GM20000 (cell line): ENCODE results near the gene SLC25A17.

Experiments
- DNase-seq: peaks from one replicate; pipeline ENCODE4 v3.0.0; 2012; ENCODE audit warnings: low spot score
- TF ChIP-seq, protein P1 (sequence below): IDR thresholded peaks from 2 replicates; pipeline ENCODE4 v1.5.1; 2012; ENCODE audit warnings: mild to moderate bottlenecking, control low read depth; ENCODE audit errors: extremely low read depth, missing control alignments

The SLC25A17 gene

DNA sequence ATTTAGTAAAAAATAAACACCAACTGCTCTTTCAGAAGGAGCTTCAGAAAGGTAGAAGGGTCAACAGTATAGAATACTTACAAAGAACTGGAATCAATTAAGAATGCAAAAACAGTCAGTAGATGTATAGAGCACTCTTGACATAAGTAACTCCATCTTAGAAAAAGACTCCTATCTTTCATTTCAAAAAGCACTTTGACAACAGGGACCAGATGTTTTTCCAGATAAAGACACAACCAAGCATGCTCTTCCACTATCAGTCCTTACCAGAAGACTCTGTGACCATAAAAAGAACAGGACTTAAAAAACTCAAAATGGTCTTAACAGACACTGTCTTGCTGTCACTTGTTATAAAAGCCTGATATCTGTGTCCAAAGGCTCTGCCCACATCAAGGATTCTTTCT lies 5.2 kb downstream of the SLC25A17 start:
- DNase-seq = no peak
- TF ChIP-seq, protein P1, sequence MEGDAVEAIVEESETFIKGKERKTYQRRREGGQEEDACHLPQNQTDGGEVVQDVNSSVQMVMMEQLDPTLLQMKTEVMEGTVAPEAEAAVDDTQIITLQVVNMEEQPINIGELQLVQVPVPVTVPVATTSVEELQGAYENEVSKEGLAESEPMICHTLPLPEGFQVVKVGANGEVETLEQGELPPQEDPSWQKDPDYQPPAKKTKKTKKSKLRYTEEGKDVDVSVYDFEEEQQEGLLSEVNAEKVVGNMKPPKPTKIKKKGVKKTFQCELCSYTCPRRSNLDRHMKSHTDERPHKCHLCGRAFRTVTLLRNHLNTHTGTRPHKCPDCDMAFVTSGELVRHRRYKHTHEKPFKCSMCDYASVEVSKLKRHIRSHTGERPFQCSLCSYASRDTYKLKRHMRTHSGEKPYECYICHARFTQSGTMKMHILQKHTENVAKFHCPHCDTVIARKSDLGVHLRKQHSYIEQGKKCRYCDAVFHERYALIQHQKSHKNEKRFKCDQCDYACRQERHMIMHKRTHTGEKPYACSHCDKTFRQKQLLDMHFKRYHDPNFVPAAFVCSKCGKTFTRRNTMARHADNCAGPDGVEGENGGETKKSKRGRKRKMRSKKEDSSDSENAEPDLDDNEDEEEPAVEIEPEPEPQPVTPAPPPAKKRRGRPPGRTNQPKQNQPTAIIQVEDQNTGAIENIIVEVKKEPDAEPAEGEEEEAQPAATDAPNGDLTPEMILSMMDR = no peak

DNA sequence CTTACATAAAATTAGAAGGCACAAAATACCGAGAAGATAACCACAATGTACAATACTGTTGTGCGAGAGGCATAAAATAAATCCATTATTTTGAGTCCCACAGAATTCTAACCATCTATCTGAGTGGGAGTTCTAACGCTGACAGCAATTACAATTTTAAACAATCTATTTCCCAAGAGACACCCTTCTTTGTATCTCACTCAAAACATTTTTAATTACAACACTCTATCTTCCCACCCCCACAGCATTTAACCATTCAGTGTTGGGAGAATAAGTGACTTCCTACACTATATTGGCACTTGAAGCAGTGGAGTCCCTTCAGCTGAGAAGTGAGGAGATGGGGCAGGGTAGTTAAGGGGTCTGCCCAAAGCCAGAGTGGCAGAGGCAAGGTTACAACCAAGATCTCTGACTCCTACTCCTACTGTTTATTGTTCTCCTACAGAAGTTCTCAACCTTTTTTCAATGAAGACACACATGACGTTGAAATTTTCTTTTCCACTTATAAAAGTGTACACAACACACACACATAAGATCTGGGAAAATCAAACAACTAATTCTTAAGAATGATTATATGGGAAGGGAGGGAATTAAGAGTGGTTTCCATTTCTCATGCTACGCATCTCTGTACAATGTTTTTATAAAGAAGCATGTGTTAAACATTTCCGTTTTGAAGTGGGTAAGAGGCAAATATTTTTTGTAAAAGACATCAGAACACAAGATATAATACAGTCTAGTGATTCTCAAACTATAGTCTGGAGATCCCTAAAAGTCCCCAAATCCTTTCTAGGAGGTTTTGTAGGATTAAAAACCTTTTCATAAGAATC lies 10.9 kb downstream of the SLC25A17 start:
- no peak for DNase-seq
- TF ChIP-seq, protein P1 = no peak

DNA sequence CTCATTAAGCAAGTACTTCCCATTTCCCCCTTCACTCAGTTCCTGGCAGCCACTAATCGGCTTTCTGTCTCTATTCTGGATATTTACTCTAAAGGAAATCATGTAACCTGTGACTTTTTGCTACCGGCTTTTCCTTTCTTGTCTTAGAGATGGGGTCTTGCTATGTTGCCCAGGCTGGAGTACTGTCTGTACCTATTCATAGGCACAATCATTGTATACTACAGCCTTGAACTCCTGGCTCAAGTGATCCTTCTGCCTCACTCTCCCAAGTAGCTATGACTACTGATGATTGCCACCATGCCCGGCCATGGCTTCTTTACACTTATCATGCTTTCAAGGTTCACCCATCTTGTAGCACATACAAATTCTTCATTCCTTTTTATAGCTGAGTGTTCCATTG lies 12.4 kb downstream of the SLC25A17 start:
- DNase-seq = no peak
- TF ChIP-seq, protein P1 = no peak

DNA sequence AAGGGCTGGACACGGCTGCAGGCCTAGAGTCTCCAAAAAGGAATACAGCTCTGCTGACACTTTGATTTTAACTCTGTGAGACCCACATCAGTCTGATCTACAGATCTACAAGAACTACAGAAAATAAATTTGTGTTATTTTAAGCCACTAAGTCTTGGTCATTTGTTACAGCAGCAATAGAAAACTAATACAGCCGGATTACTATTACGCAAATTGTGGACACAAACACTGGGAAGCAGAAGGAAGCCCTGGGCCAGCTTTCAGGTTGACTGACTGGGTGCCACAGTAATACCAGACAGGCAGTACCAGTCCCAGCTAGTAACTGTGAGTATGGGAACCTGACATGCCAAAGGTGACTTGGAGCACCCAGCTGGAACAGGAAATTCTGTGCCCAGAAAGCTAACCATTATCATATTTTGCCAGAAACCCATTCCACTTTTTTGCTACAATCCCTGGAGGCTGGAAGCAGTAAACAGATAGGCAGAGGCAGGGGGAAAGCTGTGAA lies 13.4 kb downstream of the SLC25A17 start:
- DNase-seq = no peak
- TF ChIP-seq, protein P1 = no peak

DNA sequence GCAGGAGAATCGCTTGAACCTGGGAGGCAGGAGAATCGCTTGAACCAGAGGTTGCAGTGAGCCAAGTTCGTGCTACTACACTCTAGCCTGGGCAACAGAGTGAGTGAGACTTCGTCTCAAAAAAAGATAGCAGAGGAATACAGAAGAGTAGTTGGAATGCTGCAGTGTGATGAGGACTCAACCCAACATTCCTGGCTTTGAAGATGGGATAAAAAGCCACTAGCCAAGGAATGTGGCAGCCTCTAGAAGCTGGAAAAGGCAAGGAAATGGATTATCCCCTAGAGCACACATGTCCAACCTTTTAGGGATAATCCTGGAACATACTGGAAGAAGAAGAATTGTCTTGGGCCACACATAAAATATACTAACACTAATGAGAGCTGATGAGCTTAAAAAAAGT lies 13.9 kb downstream of the SLC25A17 start:
- TF ChIP-seq, protein P1 = no peak
- DNase-seq = no peak

DNA sequence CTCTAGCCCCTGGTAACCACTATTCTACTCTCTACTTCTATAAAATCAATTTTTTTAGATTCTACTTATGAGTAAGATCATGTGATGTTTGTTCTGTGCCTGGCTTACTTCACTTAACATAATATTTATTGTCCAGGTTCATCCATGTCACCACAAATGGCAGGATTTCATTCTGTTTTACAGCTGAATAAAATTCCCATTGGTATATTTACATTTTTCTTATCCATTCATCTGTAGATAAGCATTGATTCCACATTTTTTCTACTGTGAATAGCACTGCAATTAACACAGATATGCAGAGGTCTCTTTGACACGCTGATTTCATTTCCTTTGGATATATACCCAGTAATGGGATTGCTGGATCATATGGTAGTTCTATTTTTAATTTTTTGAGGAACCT lies 15.8 kb downstream of the SLC25A17 start:
- DNase-seq = no peak
- TF ChIP-seq, protein P1 = no peak

DNA sequence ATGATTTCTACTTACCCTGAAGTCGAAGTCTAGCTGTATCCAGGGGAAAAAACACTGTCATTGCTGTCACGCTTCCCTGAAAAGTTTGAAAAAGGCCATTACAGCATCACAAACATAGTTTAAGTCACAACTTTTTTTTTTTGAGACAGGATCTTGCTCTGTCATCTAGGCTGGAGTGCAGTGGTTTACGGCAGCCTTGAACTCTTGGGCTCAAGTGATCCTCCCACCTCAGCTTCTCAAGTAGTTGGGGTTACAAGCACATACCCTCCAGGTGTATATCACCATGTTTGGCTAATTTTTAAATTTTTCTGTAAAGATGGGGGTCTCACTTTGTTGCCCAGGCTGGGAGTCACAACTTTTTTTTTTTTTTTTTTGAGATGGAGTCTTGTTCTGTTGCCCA lies 20.1 kb downstream of the SLC25A17 start:
- TF ChIP-seq, protein P1 = no peak
- no peak for DNase-seq
